Endometrium (tissue), 2 donors: ENCODE data around the gene ALG9.
A peak's percentile ranks its signal among the peaks of the same experiment; 100 is the strongest.

Experiments
- FAIRE-seq: peaks from 2 replicates; lab custom pipeline; 2012; peaks lifted over from hg19 to GRCh38; lab: Jason Lieb, UNC
- donor health status: control.
- donor health status: control.

Gene ALG9

DNA sequence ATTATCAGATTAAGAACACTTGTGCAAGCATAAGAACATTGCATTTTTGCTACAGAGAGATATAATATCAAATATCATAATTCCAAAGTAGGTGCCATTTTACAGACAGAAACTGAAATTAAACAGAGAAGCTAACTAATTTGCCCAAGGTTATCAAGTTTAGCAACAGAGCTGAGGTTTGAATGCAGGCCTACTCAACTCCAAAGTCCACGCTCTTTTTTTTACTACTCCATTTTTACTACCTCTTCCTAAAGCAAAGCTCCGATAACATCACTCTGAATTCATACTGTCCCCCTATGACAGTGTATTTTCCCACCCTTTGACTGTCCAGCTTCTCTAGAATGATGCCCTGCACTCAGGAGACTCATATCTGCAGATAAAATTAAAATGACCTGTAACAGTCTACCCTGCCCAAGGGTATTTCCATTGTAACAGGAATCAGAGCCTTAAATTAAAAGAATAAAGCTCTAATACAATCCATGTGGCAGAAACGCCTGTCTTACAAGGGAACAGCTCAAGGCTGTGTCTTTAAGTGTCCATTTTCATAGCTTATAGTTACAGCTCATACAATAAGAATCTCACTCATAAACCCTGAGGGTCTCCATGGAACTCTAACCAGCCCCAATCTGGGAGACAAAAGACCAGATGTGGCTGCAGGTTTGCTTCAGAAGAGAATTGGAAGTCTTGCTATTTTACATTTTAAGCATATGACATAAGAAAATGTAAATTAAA, 36.8 kb downstream of the ALG9 start:
- FAIRE-seq, result no peak

DNA sequence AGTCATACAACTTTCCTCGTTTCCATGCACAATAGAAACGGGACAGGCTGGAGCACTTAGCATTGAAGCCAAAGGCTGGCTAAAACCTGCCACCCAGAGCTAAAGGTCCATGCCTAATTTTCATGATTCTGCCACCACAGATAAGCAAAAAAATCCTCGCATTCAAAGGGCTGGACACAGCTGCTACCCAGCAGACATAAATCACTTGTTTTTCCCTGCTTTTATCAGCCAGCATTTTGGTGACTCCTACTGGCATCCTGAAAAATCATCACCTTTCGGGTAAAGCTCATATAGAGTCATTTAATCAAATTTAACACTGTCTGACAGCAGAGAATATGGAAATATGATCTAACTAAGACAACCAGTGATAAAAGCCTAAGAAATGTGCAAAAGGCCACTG, 37.9 kb downstream of the ALG9 start:
- FAIRE-seq, result no peak

DNA sequence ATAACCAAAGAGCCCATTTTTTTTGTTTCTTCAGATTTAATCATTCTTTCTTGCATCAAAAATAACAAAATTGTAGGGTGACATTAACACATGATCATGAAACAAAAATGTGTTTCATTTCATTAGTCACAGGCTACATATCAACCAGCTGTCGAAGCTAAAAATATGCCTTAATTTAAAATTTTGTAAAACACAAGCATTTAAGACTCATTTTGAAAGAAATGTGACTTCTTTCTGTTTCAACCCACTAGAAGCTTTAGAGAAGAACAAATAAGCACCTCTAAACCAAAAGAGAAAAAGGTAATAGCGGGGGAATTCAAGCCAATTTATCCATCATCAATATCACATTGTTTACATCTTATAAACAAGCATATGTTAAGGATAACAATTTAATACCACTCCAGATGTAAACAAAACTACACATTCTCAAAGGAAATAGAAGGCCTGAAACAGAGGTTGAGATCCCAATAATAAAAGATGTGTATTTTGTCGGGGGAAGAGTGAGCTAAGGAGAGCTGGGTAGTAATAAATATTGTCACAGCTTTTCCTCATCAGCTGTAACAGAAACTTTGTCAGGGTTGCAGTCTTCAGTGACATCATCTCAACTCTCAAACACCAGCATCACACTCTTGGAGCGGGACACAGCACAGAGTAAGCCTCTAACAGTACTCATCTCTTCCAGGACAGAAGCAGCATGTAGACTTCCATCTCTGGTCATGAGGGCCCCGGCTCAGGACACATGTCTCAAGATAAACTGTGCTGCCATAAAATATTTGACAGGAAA, 42.0 kb downstream of the ALG9 start:
- no peak for FAIRE-seq

DNA sequence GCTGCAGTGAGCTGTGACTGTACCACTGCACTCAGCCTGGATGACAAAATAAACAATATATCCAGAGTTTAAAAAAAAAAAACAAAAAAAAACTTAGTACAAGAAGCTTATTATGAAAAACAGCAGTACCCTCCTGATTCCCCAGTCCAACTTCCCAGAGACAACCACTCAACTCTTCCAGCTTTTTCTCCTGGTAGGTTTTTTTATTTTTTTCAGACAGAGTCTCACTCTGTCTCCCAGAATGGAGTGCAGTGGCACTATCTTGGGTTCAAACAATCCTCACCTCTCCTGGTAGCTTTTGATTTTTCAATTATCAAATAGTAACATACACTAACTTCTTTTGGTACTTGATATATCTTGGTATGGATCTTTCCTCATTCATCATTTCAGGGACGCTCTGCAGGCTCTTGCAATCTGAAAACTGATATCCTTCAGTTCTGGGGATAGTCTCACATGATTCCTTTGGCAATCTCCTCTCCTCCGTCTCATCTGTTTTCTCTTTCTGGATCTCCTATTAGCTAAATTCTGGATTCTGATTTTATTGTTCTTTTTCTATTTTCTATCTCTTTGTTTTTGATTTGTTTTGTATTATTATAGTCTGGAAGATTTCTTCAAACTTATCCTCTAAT, 44.9 kb downstream of the ALG9 start:
- FAIRE-seq, result no peak

DNA sequence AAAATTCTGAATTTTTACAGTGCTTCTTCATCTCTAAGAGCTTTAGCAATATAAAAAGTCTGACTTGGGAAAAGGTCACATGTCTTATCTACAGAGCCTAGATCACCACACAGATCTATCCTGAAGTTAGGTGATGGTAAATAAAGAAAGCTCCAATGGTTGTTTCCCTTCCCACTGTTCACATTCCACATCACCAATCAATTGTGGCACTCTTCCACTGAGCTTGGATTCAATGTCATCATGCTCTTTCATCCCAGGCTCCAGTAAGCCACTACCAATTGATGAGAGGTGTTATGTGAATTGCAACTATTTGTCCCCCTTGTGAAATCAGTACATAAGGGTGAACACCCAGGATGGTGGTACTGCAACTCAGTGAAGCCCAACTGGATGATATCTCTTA, 47.8 kb downstream of the ALG9 start:
- FAIRE-seq, result no peak

DNA sequence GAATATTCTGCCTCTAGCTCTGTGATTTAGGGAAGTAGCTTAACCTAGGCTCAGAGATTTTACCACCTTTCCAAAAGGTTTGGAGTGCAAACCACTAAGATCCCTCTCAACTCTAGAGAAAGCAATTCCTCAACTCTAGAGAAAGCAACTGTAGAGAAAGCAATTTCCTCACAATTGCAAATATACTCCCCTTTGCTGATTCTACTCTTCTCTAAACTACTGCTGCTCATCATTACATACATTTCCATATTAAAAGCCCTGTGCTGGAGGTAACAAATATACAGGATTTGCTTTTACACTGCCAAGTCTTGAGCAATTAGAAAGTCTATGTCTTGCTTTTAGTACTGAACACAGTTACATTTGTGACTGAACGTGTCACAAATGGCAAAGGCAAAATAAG, 48.2 kb downstream of the ALG9 start:
- FAIRE-seq, result no peak

DNA sequence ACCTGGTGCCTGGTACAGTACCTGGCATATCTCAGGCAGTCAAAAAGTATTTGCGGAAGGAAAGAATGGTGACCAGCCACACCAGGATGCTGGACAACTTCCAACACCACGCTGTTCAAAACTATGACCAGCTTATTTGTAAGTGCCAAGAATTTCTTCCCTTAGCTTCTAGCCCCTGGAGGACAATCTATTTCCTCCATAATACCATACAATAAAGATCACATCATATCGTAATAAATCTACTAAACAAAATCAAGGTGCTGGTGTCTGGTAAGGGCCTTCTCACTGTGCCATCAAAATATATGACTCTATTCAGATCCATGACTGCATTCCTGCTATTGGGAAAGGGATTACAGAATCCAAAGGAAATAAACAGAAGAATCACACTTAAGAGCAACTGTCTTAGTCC, 51.5 kb downstream of the ALG9 start:
- no peak for FAIRE-seq

DNA sequence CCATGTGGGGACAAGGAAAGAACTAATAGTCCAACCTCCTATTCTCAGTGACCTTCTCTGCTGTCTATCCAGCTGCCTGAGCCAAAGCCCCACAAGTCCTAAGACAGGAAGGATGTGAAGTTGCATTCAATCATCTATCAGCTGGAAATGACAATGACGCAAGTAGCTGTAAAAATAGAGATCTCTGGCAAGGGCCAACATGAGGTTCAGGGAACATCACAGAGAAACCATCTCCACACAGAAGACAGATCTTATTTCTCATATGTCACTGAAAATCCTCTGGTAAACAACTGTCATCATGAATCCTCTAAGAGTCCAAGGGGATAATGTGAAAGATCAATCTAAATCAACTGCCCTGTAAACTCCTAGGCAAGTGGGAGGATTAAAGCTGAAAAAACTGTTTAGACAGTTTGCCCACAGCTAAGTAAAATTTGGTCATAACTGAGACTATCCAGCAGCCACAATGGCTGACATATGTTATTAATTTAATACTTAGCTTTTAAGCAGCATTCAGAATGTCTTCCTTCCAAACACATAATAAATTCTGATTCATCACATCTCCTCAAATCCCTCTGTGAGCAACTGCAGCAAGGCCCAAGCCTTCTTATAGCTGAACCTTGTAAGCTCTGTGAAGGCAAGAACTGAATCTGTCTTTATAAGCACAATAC, 52.1 kb downstream of the ALG9 start:
- peak; percentile 78 for FAIRE-seq

DNA sequence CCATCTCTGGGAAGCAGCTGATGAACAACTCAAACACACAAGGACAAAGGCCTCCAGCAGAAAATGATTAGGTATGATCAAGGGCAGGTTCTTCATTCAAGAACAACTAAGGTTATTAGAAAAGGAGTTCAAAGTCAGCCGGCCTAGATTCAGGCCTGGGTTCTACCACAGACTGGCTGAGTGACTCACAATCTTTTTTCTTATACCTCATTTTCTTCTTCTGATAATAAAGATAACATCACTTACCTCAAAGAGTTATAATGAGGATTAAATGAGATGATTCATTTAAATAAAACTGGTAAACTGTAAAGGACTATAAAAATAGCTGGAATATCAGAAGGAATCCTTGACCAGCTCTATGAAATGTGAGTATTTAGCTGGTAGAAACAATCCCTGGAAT, 55.9 kb downstream of the ALG9 start:
- FAIRE-seq, result no peak

DNA sequence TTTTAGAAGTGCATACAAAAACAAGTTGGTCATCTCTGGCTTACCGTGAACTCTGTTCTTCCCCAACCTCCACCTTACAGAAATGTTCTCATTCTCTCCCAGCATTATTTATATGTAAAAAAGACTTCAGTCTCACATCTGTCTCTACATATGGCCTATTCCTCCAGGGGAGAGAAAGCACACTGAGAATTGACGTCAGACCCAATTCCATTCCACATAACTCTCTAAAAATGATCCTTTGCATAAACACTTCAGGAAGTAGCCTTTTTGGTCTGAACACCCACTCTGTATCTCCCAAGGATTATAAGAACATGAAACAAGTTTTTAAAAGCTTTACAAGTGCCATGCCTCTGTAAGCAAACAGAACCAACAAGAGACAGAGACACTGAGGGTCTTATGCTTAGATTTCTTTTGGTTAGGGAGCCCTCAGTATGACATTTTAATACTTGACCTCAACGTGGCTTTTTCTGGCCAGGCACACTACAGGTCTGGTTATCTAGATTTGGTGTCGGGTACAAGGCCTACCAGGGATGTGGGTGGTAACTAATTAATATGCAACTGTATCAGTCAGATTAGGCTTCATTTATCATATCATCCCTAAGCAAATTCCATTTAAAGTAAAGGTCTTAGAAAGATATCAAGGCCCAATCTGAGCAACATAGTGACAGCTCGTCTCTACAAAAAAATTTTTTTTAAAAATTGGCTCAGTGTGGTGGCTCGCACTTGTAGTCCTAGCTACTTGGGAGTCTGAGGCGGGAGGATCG, 56.6 kb downstream of the ALG9 start:
- FAIRE-seq, result no peak

DNA sequence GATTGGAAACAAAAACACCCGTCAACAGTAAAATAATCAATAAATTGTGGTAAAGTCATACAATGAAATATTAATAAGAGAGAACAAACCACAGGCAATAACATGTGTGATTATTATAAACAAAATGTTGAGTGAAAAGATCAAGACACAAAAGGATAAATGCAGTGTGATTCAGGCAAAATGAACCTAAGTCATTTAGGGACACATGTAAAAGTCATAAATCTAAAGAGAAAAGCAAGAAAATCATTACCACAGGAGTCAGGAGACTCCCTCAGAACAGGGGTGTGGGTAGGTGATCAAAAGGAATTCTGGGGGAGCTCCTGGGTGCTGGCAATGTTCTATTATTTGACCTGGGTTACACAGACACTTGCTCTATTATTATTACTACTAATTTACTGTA, 57.3 kb downstream of the ALG9 start:
- no peak for FAIRE-seq

DNA sequence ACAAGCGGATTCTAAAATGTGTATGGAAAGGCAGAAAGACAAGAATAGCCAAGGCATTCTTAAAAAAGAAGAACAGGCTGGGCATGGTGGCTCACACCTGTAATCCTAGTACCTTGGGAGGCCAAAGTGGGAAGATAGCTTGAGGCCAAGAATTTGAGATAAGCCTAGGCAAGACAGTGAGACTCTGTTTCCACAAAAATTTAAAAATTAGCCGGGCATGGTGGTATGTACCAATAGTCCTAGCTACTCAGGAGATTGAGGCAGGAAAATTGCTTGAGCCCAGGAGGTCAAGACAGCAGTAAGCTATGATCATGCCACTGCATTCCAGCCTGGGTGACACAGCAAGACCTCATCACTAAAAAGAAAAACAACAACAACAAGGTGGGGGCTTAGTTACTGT, 59.2 kb downstream of the ALG9 start:
- no peak for FAIRE-seq

DNA sequence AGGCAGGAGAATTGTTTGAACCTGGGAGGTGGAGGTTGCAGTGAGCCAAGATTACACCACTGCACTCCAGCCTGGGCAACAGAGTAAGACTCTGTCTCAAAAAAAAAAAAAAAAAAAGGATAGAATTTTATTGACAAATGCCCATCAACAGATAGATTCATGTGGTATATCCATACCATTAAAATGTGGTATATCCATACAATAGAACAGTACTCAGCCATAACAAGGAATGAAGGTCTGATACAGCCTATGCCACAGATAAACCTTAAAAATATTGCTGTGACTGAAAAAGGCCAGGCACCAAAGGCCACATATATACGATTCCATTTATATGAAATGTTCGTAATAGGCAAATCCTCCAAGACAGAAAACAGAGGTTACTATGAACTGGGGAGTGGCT, 59.9 kb downstream of the ALG9 start:
- FAIRE-seq, result no peak

DNA sequence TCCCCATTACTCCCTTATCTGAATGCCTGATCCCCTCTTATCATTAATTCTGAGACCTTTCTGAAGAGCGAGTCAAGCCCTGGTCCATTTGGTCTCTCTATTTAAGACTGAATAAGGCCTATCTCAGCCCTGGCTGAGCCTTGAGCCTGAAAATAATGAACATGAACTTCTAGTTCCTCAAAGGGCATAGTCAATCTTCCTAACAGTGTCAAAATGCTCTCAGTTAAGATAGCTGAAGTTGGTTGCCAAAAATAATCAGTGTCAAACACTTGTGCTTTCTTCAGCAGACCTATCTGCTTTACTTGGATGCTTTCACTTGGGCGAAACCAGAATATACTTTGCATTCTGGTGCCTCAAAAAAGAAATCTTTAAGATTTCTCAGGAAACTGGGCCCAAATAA, 62.5 kb downstream of the ALG9 start:
- no peak for FAIRE-seq

DNA sequence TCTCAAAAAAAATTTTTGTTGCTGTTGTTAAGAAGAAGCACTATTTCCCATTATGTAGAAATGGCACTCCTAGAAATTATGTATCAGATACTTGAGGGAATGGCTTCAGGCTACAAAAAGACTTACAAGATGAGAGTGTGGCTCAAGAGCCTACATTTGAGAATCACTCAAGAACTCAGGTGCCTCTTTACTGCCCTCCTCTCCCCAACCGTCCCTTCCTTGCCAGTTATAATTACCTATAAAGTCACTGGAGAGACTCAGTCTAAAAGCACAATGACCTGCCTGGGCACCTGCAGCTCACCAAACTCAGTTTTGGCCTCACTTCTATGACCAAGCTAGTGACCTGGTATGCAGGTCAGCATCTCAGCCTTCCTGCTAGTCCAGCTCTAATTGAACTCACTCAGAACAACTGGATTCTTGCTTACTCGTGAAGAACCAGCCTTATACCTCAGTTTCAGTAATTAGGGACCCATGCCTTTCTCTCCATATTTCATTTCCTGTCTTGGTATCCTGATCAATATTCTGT, 63.3 kb downstream of the ALG9 start:
- no peak for FAIRE-seq

DNA sequence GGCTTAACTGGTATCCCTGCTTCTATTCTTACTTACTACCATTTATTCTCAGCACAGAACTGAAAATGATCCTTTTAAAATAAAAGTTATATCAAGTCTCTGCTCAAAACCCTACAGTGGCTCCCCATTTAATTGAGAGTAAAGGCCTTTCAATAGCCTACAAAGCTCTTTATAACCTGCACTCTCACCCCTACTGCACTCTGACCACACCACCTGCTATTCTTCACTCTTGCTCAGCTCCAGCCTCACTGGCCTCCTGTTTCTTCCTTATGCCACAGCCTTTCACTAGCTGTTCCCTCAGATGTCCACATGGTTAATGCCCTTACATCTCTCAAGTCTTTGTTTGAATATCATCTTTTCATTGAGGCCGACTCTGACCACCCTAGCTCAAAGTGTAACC, 64.3 kb downstream of the ALG9 start:
- FAIRE-seq, result no peak

DNA sequence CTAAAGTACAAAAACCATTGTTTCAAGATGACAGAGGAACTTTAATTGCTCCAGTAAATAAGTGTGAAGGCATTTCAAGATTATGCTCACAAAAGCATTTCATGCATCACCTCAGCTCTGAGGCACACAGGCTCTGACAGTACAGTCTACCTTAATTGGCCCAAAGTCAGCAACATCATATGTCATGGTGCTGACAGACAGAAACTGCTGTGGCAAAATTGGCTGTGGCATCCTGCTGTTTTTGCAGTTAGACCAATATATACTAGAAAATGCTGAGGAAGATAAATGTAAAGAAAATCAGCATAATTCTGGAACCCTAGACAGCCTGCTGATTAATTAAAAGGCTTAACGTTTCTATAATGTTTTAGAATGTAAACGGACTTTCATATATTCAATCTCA, 70.2 kb downstream of the ALG9 start:
- FAIRE-seq, result no peak

DNA sequence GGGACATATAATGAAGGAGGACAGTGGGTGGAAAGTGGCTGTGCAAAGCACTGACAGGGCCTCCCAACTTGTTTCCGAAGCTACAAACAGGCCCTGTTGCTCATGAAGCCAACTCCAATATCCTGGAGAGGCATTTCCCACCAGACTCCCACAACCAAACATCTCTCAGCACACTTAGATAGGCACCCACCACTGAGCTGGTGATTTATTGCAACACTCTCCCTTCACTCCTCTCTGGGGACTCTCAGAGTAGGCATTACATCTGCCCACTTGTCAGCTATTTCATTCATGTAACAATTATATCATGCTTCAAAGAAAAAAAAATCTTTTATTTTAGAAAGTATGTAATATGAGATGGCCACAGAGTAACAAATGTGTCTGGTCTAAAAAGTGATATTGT, 73.1 kb downstream of the ALG9 start:
- FAIRE-seq, result no peak

DNA sequence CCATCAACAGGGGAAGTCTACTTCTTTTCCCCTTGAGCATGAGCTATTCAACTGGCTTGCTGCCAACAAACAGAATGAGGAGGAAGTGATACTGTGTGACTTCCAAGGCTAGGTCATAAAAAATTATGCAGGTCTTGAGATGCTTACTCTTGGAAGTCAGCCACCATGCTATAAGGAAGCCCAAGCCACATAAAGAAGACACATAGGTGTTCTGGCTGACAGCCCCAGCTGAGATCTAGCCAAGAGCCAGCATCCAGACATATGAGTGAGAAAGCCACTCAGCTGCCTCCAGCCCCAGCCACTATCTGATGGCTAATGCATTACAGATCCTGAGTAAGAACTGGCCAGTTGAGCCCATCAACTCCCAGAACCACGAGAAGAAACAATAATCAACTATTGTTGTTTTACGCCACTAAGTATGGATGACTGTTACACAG, 74.2 kb downstream of the ALG9 start:
- FAIRE-seq, result no peak

DNA sequence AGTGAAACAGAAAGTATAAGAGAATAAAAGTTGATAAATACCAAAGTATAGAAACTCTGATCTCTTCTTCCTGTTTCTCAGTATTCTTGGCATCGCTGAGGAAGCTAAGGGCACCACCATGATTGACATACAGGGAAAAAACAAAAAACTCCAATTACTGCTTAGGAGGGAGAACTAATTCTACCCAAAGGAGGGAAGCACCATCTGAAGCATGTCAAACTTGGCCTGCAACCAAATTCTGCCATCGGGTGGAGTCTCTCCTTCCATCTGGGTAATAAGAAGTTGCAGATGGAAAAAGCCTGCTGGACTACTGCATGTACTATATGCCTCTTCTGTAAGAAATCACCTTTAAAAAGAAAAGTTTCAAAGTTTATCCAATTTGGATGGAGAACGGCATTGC, 74.7 kb downstream of the ALG9 start:
- FAIRE-seq, result no peak

DNA sequence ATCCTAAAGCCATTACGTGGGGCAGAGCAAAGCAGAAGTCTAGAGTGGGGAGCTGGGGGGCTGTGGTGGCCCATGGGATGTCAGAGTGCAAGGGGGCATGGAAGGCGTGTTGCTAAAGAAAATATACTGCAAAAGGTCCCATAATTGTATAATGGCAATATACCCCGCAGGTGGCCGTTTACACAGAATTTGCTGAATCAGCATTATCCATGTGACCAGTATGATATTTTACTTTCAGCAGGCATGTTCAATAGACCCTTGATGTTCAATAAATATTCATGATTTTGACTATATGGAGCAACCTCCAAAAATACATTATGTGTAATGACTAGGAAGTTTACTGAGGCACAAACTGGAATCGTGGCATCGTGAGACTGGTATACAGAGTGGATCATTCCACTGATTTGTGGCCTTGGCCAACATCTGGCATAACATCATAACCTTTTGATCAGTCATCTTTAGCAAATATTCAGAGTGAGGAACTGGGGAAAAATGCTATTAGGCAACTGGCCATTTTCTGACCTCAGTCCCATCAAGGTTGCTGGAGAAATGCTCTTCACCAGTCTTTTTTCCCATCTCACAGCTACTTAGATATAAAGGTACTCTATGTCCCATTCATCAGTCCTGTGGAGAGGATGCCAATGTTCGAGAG, 75.9 kb downstream of the ALG9 start:
- no peak for FAIRE-seq
